ENCODE measurements around the gene SMG6. TPM values are rescaled to one million over a fixed set of nuclear protein-coding genes. Genes with fewer than 3 reads are reported as not detected.

SMG6 gene
- total and polyA plus RNA-seq, 11 donors, result 12.2 to 38.6 (median 22.1) TPM

DNA sequence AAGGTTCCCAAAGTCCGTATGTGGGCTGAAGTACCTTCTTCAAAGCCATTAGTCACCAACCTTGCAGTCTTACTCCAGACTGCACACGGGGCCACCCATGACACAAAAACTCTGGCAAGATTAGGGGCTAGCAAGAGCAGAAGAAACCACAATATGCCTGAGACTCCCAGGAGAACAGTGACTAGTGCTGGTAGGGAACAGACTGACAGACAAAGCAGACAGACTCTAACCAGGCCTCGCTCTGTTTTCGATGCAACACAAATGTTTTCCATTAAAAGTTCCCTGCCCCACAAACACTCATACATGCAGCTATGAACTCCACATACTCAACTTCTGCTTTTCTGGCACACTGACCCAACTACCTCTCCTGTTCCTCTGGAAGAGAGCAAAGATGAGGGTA is 146.5 kb downstream of the SMG6 start:
- no peak for TF ChIP-seq CTCF (IDR thresholded peaks at IDR 0.05)
- no peak for TF ChIP-seq POLR2A (IDR thresholded peaks at IDR 0.05)
- ATAC-seq (peak; percentile 32 to 93 (median 58)), DNase-seq (peak in 1 of 5 donors; percentile 43)
- peaks cover 0 to 34% (median 23%) of the 10 kb centered on the region in 9 donors for H3K36me3 ChIP-seq
- 64 to 68% (median 67%) methylated on average over 4 of the region's 4 CpGs for WGBS, 4 donors
- peaks cover 0 to 40% (median 2%) of the 10 kb centered on the region in 12 donors for H3K4me1 ChIP-seq
- peak overlapping the region in 7 of 12 donors; percentile 10 to 67 (median 27) for H3K27ac ChIP-seq
- intact Hi-C loops (cut with DNase I), result no loop called here
- H3K9me3 ChIP-seq, result no peaks in the 10 kb centered on the region
- H3K4me3 ChIP-seq, result no peak overlapping the region
- H3K27me3 ChIP-seq, result no peaks in the 10 kb centered on the region

DNA sequence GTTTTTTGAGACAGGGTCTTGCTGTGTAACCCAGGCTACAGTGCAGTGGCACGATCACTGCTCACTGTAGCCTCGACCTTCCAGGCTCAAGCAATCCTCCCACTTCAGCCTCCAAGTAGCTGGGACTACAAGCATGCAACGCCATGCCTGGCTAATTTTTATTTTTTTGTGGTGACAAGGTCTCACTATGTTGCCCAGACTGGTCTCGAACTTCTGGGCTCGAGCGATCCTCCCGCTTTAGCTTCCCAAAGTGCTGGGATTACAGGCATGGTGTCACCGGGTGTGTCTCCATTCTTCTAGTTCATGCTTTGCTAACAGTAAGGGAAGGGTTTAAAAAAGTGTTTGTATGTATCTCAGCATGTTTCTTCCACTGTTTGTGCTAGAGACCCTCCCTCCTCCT is 146.9 kb downstream of the SMG6 start:
- Histone ChIP-seq H3K36me3 (peaks cover 0 to 32% (median 21%) of the 10 kb centered on the region in 9 donors), H3K4me3 (no peak overlapping the region), H3K4me1 (peaks cover 0 to 40% (median 2%) of the 10 kb centered on the region in 12 donors), H3K27me3 (no peaks in the 10 kb centered on the region), H3K9me3 (no peaks in the 10 kb centered on the region), H3K27ac (peak overlapping the region in 5 of 12 donors; percentile 10 to 67 (median 14))
- ATAC-seq, result no peak
- WGBS, 4 donors, result 93 to 97% (median 95%) methylated on average over 8 of the region's 8 CpGs
- TF ChIP-seq POLR2A (IDR thresholded peaks at IDR 0.05) (no peak), CTCF (IDR thresholded peaks at IDR 0.05) (no peak)
- no peak for DNase-seq
- intact Hi-C loops (cut with DNase I), result no loop called here

DNA sequence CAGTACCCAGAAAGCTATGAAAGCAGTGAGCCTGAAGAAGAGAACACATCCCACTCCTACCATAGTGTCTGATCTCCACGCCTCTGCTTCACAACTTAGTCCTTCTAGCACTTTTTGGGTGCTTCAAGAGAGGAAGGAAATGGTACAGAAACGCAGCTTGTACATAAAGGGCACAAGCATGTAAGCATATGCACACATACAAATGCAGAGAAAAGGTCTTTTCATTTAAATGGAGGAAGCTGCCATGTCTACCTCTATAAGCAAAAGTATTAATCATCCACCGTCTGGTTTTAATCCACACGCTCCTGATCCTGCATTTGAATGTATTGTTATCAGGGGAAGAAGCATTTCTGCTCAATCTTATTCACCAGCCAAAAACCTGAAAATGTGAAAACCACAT is 148.0 kb downstream of the SMG6 start:
- TF ChIP-seq CTCF (IDR thresholded peaks at IDR 0.05) (no peak), POLR2A (IDR thresholded peaks at IDR 0.05) (no peak)
- Histone ChIP-seq H3K9me3 (no peaks in the 10 kb centered on the region), H3K27me3 (no peaks in the 10 kb centered on the region), H3K4me1 (peaks cover 0 to 40% (median 2%) of the 10 kb centered on the region in 12 donors), H3K27ac (no peak overlapping the region), H3K4me3 (no peak overlapping the region), H3K36me3 (peaks cover 0 to 37% (median 23%) of the 10 kb centered on the region in 9 donors)
- intact Hi-C loops (cut with DNase I), result no loop called here
- ATAC-seq, result no peak
- WGBS, 4 donors, result 83 to 89% (median 87%) methylated on average over 4 of the region's 4 CpGs
- DNase-seq, result no peak

GRCh38 chr17:2151358-2152033 is 152.1 kb downstream of the SMG6 start:
- no peak for DNase-seq
- no peak overlapping the region for H3K27ac ChIP-seq
- 65 to 74% (median 69%) methylated on average over 6 of the region's 6 CpGs for WGBS, 4 donors
- no peaks in the 10 kb centered on the region for H3K9me3 ChIP-seq
- peaks cover 0 to 13% (median 0%) of the 10 kb centered on the region in 12 donors for H3K4me1 ChIP-seq
- no peak for TF ChIP-seq POLR2A (IDR thresholded peaks at IDR 0.05)
- no peak for TF ChIP-seq CTCF (IDR thresholded peaks at IDR 0.05)
- no peak overlapping the region for H3K4me3 ChIP-seq
- no peak for ATAC-seq
- H3K36me3 ChIP-seq, result peaks cover 0 to 58% (median 45%) of the 10 kb centered on the region in 9 donors
- intact Hi-C loops (cut with DNase I), result no loop called here
- no peaks in the 10 kb centered on the region for H3K27me3 ChIP-seq

All from heart left ventricle (tissue), 16 donors.